ENCODE data around the gene CEP41.

CEP41 gene

GRCh38 chr7:130397758-130398073, 43.1 kb downstream of the CEP41 start:
- no peaks in the 10 kb centered on the region for H3K9me3 Mint-ChIP-seq
- peaks cover 10 to 24% of the 10 kb centered on the region in 2 donors for H3K36me3 Mint-ChIP-seq
- ATAC-seq (replicated peaks): no peak
- H3K27ac Mint-ChIP-seq: no peak overlapping the region
- H3K27me3 Mint-ChIP-seq: no peaks in the 10 kb centered on the region
- H3K4me1 Mint-ChIP-seq: peaks cover 6 to 14% of the 10 kb centered on the region in 2 donors
- H3K4me3 Mint-ChIP-seq: no peak overlapping the region
- no peak for DNase-seq

GRCh38 chr7:130397051-130397757, 43.6 kb downstream of the CEP41 start:
- H3K4me3 Mint-ChIP-seq: no peak overlapping the region
- no peaks in the 10 kb centered on the region for H3K27me3 Mint-ChIP-seq
- no peak overlapping the region for H3K27ac Mint-ChIP-seq
- peaks cover 8 to 21% of the 10 kb centered on the region in 2 donors for H3K36me3 Mint-ChIP-seq
- peaks cover 6 to 14% of the 10 kb centered on the region in 2 donors for H3K4me1 Mint-ChIP-seq
- no peak for DNase-seq
- H3K9me3 Mint-ChIP-seq: no peaks in the 10 kb centered on the region
- ATAC-seq (replicated peaks): no peak

GRCh38 chr7:130396109-130396508, 44.7 kb downstream of the CEP41 start:
- H3K4me3 Mint-ChIP-seq: no peak overlapping the region
- H3K27me3 Mint-ChIP-seq: no peaks in the 10 kb centered on the region
- no peak for DNase-seq
- peaks cover 6 to 18% of the 10 kb centered on the region in 2 donors for H3K36me3 Mint-ChIP-seq
- no peak for ATAC-seq (replicated peaks)
- no peak overlapping the region for H3K27ac Mint-ChIP-seq
- no peaks in the 10 kb centered on the region for H3K9me3 Mint-ChIP-seq
- H3K4me1 Mint-ChIP-seq: peaks cover 6 to 14% of the 10 kb centered on the region in 2 donors

- peaks cover 6 to 14% of the 10 kb centered on the region in 2 donors for H3K4me1 Mint-ChIP-seq
- H3K9me3 Mint-ChIP-seq: no peaks in the 10 kb centered on the region
- DNase-seq (no peak), ATAC-seq (replicated peaks) (no peak)
- H3K27me3 Mint-ChIP-seq: no peaks in the 10 kb centered on the region
- no peak overlapping the region for H3K4me3 Mint-ChIP-seq
- H3K36me3 Mint-ChIP-seq: peaks cover 6 to 15% of the 10 kb centered on the region in 2 donors
- no peak overlapping the region for H3K27ac Mint-ChIP-seq
Observed at GRCh38 chr7:130395421-130395820, 45.4 kb downstream of the CEP41 start.

- DNase-seq (no peak), ATAC-seq (replicated peaks) (peak; percentile 38 to 59)
- H3K4me3 Mint-ChIP-seq: no peak overlapping the region
- no peak overlapping the region for H3K27ac Mint-ChIP-seq
- H3K36me3 Mint-ChIP-seq: peaks cover 4 to 14% of the 10 kb centered on the region in 2 donors
- H3K9me3 Mint-ChIP-seq: no peaks in the 10 kb centered on the region
- no peaks in the 10 kb centered on the region for H3K27me3 Mint-ChIP-seq
- peaks cover 6 to 14% of the 10 kb centered on the region in 2 donors for H3K4me1 Mint-ChIP-seq
Observed at GRCh38 chr7:130394421-130395195, 46.2 kb downstream of the CEP41 start.

GRCh38 chr7:130393841-130394411, 46.9 kb downstream of the CEP41 start:
- peaks cover 4 to 10% of the 10 kb centered on the region in 2 donors for H3K36me3 Mint-ChIP-seq
- H3K4me1 Mint-ChIP-seq: peaks cover 6 to 14% of the 10 kb centered on the region in 2 donors

GRCh38 chr7:130393101-130393561, 47.7 kb downstream of the CEP41 start:
- H3K27me3 Mint-ChIP-seq: no peaks in the 10 kb centered on the region
- H3K4me1 Mint-ChIP-seq: peaks cover 6 to 14% of the 10 kb centered on the region in 2 donors
- DNase-seq (no peak), ATAC-seq (replicated peaks) (no peak)
- no peak overlapping the region for H3K4me3 Mint-ChIP-seq
- peaks cover 0 to 2% of the 10 kb centered on the region in 2 donors for H3K36me3 Mint-ChIP-seq
- peaks cover 2 to 4% of the 10 kb centered on the region in 2 donors for H3K9me3 Mint-ChIP-seq
- no peak overlapping the region for H3K27ac Mint-ChIP-seq

More at GRCh38 chr7:130393841-130394411, 46.9 kb downstream of the CEP41 start:
- no peak for DNase-seq
- H3K4me3 Mint-ChIP-seq: no peak overlapping the region
- ATAC-seq (replicated peaks): no peak
- no peak overlapping the region for H3K27ac Mint-ChIP-seq
- no peaks in the 10 kb centered on the region for H3K27me3 Mint-ChIP-seq
- no peaks in the 10 kb centered on the region for H3K9me3 Mint-ChIP-seq

- no peak for ATAC-seq (replicated peaks)
- H3K9me3 Mint-ChIP-seq: peaks cover 3 to 4% of the 10 kb centered on the region in 2 donors
- no peak overlapping the region for H3K27ac Mint-ChIP-seq
- H3K4me1 Mint-ChIP-seq: peaks cover 6 to 14% of the 10 kb centered on the region in 2 donors
- no peaks in the 10 kb centered on the region for H3K36me3 Mint-ChIP-seq
- no peak overlapping the region for H3K4me3 Mint-ChIP-seq
- peaks cover 0 to 5% of the 10 kb centered on the region in 2 donors for H3K27me3 Mint-ChIP-seq
- DNase-seq: no peak
Observed at GRCh38 chr7:130390486-130390885, 50.3 kb downstream of the CEP41 start.

GRCh38 chr7:130388671-130389070, 52.1 kb downstream of the CEP41 start:
- peaks cover 3 to 4% of the 10 kb centered on the region in 2 donors for H3K9me3 Mint-ChIP-seq
- H3K36me3 Mint-ChIP-seq: no peaks in the 10 kb centered on the region
- H3K27ac Mint-ChIP-seq: no peak overlapping the region
- H3K27me3 Mint-ChIP-seq: peaks cover 3 to 5% of the 10 kb centered on the region in 2 donors
- no peak overlapping the region for H3K4me3 Mint-ChIP-seq
- ATAC-seq (replicated peaks) (no peak), DNase-seq (no peak)
- H3K4me1 Mint-ChIP-seq: peaks cover under 1 to 4% of the 10 kb centered on the region in 2 donors

GRCh38 chr7:130387628-130388403, 53.0 kb downstream of the CEP41 start:
- Mint-ChIP-seq H3K36me3 (no peaks in the 10 kb centered on the region), H3K27me3 (peaks cover 3 to 5% of the 10 kb centered on the region in 2 donors), H3K4me3 (no peak overlapping the region), H3K27ac (no peak overlapping the region), H3K4me1 (no peaks in the 10 kb centered on the region), H3K9me3 (peaks cover 3 to 4% of the 10 kb centered on the region in 2 donors)
- no peak for ATAC-seq (replicated peaks)
- DNase-seq: no peak

- Mint-ChIP-seq H3K4me1 (no peaks in the 10 kb centered on the region), H3K27ac (no peak overlapping the region), H3K36me3 (no peaks in the 10 kb centered on the region), H3K4me3 (no peak overlapping the region), H3K27me3 (peaks cover 3 to 5% of the 10 kb centered on the region in 2 donors), H3K9me3 (peaks cover 3 to 4% of the 10 kb centered on the region in 2 donors)
- ATAC-seq (replicated peaks): no peak
- no peak for DNase-seq
Observed at GRCh38 chr7:130387306-130387627, 53.5 kb downstream of the CEP41 start.

GRCh38 chr7:130386876-130387275, 53.9 kb downstream of the CEP41 start:
- Mint-ChIP-seq H3K27me3 (peaks cover 3 to 5% of the 10 kb centered on the region in 2 donors), H3K27ac (no peak overlapping the region), H3K4me1 (no peaks in the 10 kb centered on the region), H3K9me3 (peaks cover 3 to 4% of the 10 kb centered on the region in 2 donors), H3K4me3 (no peak overlapping the region), H3K36me3 (no peaks in the 10 kb centered on the region)
- ATAC-seq (replicated peaks) (no peak), DNase-seq (no peak)

- Mint-ChIP-seq H3K9me3 (peaks cover 3 to 4% of the 10 kb centered on the region in 2 donors), H3K4me3 (no peak overlapping the region), H3K4me1 (no peaks in the 10 kb centered on the region), H3K27me3 (peaks cover 3 to 5% of the 10 kb centered on the region in 2 donors), H3K36me3 (no peaks in the 10 kb centered on the region), H3K27ac (no peak overlapping the region)
- no peak for DNase-seq
- no peak for ATAC-seq (replicated peaks)
Observed at GRCh38 chr7:130385600-130386066, 55.2 kb downstream of the CEP41 start.
